HG02588 (cell line): ENCODE measurements around the gene PPM1G.

Experiments used
- ATAC-seq: cut with Tn5 transposase; IDR thresholded peaks from one replicate; pipeline ENCODE4 v1.9.1; 2021; ENCODE audit warnings: mild to moderate bottlenecking, moderate library complexity; ENCODE audit not compliant: unreplicated experiment

PPM1G gene

GRCh38 chr2:27412419-27413152 is 3.2 kb upstream of the PPM1G start:
- ATAC-seq: no peak

- ATAC-seq: peak; percentile 30
Measured at GRCh38 chr2:27408601-27409320, 630 bp downstream of the PPM1G start.

- ATAC-seq: no peak
Measured at GRCh38 chr2:27407798-27408491, 1.4 kb downstream of the PPM1G start.

GRCh38 chr2:27400348-27401135 is 8.8 kb downstream of the PPM1G start:
- no peak for ATAC-seq

GRCh38 chr2:27398962-27399361 is 10.4 kb downstream of the PPM1G start:
- no peak for ATAC-seq

GRCh38 chr2:27393225-27393624 is 16.2 kb downstream of the PPM1G start:
- no peak for ATAC-seq

GRCh38 chr2:27390822-27391679 is 18.3 kb downstream of the PPM1G start:
- no peak for ATAC-seq

- no peak for ATAC-seq
Measured at GRCh38 chr2:27381577-27382181, 27.7 kb downstream of the PPM1G start.

GRCh38 chr2:27380626-27381545 is 28.5 kb downstream of the PPM1G start, which contains the start of gene ZNF513:
Gene ZNF513, minus strand, starts transcription at chr2:27380734. Its CDS starts 208 bp downstream, at chr2:27380526.
- peak; percentile 78 for ATAC-seq

- ATAC-seq: no peak
Measured at GRCh38 chr2:27379836-27380625, 29.4 kb downstream of the PPM1G start.

GRCh38 chr2:27379383-27379835 is 30.0 kb downstream of the PPM1G start:
- ATAC-seq: no peak

GRCh38 chr2:27378809-27379290 is 30.5 kb downstream of the PPM1G start:
- no peak for ATAC-seq

- no peak for ATAC-seq
Measured at GRCh38 chr2:27378096-27378808, 31.1 kb downstream of the PPM1G start.

- no peak for ATAC-seq
Measured at GRCh38 chr2:27377618-27378095, 31.7 kb downstream of the PPM1G start.

- ATAC-seq: no peak
Measured at GRCh38 chr2:27376866-27377617, 32.3 kb downstream of the PPM1G start.
